GM19025 (cell line): ENCODE measurements around the gene BDP1.

ENCODE experiments used
- ATAC-seq: cut with Tn5 transposase; IDR thresholded peaks from one replicate; pipeline ENCODE4 v1.9.1; 2021; ENCODE audit warnings: mild to moderate bottlenecking, low read depth, moderate library complexity; ENCODE audit not compliant: unreplicated experiment

The BDP1 gene

GRCh38 chr5:71615809-71616208 is 160.4 kb downstream of the BDP1 start:
- ATAC-seq: no peak
